Activated naive CD4-positive, alpha-beta T cell treated with anti-CD3 and anti-CD28 coated beads, Interleukin-2, amount 10 ng/mL, durations not matched to agents 7 days and 5 days (primary cell): ENCODE measurements around the gene MACROD1.
A peak's percentile ranks its signal among the peaks of the same experiment; 100 is the strongest.

Source experiments
- CTCF ChIA-PET: fragments of 350-600 bp; sonication (Branson Sonifier 250); formaldehyde crosslinking; loops from one replicate; lab custom pipeline; 2021; ENCODE audit warnings: antibody characterized with exemption; lab: Charles Lee
- DNase-seq: peaks from one replicate; pipeline ENCODE4 v3.0.0-alpha.2; 2020
- H3K27ac Mint-ChIP-seq: one replicate; pipeline ENCODE4 v1.8.0; 2021; ENCODE audit warnings: mild to moderate bottlenecking, moderate library complexity, mixed read lengths
- H3K27me3 Mint-ChIP-seq: one replicate; pipeline ENCODE4 v1.8.0; 2021; ENCODE audit warnings: mild to moderate bottlenecking, mixed read lengths
- H3K36me3 Mint-ChIP-seq: one replicate; pipeline ENCODE4 v1.8.0; 2021; ENCODE audit warnings: mixed read lengths
- H3K4me1 Mint-ChIP-seq: one replicate; pipeline ENCODE4 v1.8.0; 2021; ENCODE audit warnings: mixed read lengths
- H3K4me3 Mint-ChIP-seq: one replicate; pipeline ENCODE4 v1.8.0; 2021; ENCODE audit warnings: mild to moderate bottlenecking, moderate library complexity, mixed read lengths
- H3K9me3 Mint-ChIP-seq: one replicate; pipeline ENCODE4 v1.8.0; 2021; ENCODE audit warnings: mixed read lengths

Gene MACROD1

GRCh38 chr11:64086258-64087123, 79.4 kb downstream of the MACROD1 start:
- Mint-ChIP-seq H3K27me3 (peaks cover 5% of the 10 kb centered on the region), H3K9me3 (no peaks in the 10 kb centered on the region)

GRCh38 chr11:64085906-64086257, 80.0 kb downstream of the MACROD1 start:
- Mint-ChIP-seq H3K36me3 (no peaks in the 10 kb centered on the region), H3K4me1 (peaks cover 2% of the 10 kb centered on the region), H3K27me3 (peaks cover 5% of the 10 kb centered on the region), H3K9me3 (no peaks in the 10 kb centered on the region), H3K27ac (no peak overlapping the region), H3K4me3 (no peak overlapping the region)
- no peak for DNase-seq
- CTCF ChIA-PET = no interaction called here

More at GRCh38 chr11:64086258-64087123, 79.4 kb downstream of the MACROD1 start:
- Mint-ChIP-seq H3K36me3 (no peaks in the 10 kb centered on the region), H3K4me1 (peaks cover 2% of the 10 kb centered on the region), H3K4me3 (no peak overlapping the region), H3K27ac (no peak overlapping the region)
- DNase-seq = no peak
- CTCF ChIA-PET = no interaction called here

- peaks cover 5% of the 10 kb centered on the region for H3K27me3 Mint-ChIP-seq
- peaks cover 2% of the 10 kb centered on the region for H3K4me1 Mint-ChIP-seq
- DNase-seq = no peak
- H3K9me3 Mint-ChIP-seq = no peaks in the 10 kb centered on the region
- no peak overlapping the region for H3K27ac Mint-ChIP-seq
- CTCF ChIA-PET = no interaction called here
- no peak overlapping the region for H3K4me3 Mint-ChIP-seq
- no peaks in the 10 kb centered on the region for H3K36me3 Mint-ChIP-seq
These were observed 80.8 kb downstream of the MACROD1 start for GRCh38 chr11:64084951-64085710.

GRCh38 chr11:64084146-64084950, 81.6 kb downstream of the MACROD1 start:
- no peak for DNase-seq
- peaks cover 3% of the 10 kb centered on the region for H3K27me3 Mint-ChIP-seq
- H3K4me3 Mint-ChIP-seq = no peak overlapping the region
- no peaks in the 10 kb centered on the region for H3K36me3 Mint-ChIP-seq
- CTCF ChIA-PET = no interaction called here
- no peaks in the 10 kb centered on the region for H3K9me3 Mint-ChIP-seq
- H3K4me1 Mint-ChIP-seq = no peaks in the 10 kb centered on the region
- H3K27ac Mint-ChIP-seq = no peak overlapping the region

- Mint-ChIP-seq H3K4me1 (no peaks in the 10 kb centered on the region), H3K4me3 (no peak overlapping the region), H3K27me3 (peaks cover 8% of the 10 kb centered on the region), H3K36me3 (no peaks in the 10 kb centered on the region), H3K27ac (no peak overlapping the region), H3K9me3 (no peaks in the 10 kb centered on the region)
- CTCF ChIA-PET = no interaction called here
- no peak for DNase-seq
These were observed 82.4 kb downstream of the MACROD1 start for GRCh38 chr11:64083398-64084080.

- Mint-ChIP-seq H3K36me3 (no peaks in the 10 kb centered on the region), H3K27ac (no peak overlapping the region), H3K4me1 (no peaks in the 10 kb centered on the region), H3K9me3 (no peaks in the 10 kb centered on the region), H3K4me3 (no peak overlapping the region), H3K27me3 (peaks cover 8% of the 10 kb centered on the region)
- CTCF ChIA-PET = no interaction called here
- DNase-seq = no peak
These were observed 84.0 kb downstream of the MACROD1 start for GRCh38 chr11:64081745-64082442.

- no peaks in the 10 kb centered on the region for H3K4me1 Mint-ChIP-seq
These were observed 85.5 kb downstream of the MACROD1 start for GRCh38 chr11:64080390-64080789.

GRCh38 chr11:64078905-64079304, 87.0 kb downstream of the MACROD1 start:
- H3K4me1 Mint-ChIP-seq = peaks cover 8% of the 10 kb centered on the region
- H3K27me3 Mint-ChIP-seq = peaks cover 8% of the 10 kb centered on the region
- no peak overlapping the region for H3K4me3 Mint-ChIP-seq
- H3K36me3 Mint-ChIP-seq = no peaks in the 10 kb centered on the region
- H3K9me3 Mint-ChIP-seq = no peaks in the 10 kb centered on the region
- CTCF ChIA-PET = no interaction called here
- DNase-seq = no peak
- H3K27ac Mint-ChIP-seq = no peak overlapping the region

More at GRCh38 chr11:64080390-64080789, 85.5 kb downstream of the MACROD1 start:
- no peak overlapping the region for H3K27ac Mint-ChIP-seq
- DNase-seq = no peak
- CTCF ChIA-PET = no interaction called here
- no peak overlapping the region for H3K4me3 Mint-ChIP-seq
- H3K36me3 Mint-ChIP-seq = no peaks in the 10 kb centered on the region
- peaks cover 8% of the 10 kb centered on the region for H3K27me3 Mint-ChIP-seq
- no peaks in the 10 kb centered on the region for H3K9me3 Mint-ChIP-seq

GRCh38 chr11:64078284-64078683, 87.6 kb downstream of the MACROD1 start:
- H3K4me1 Mint-ChIP-seq = peaks cover 10% of the 10 kb centered on the region
- no peak overlapping the region for H3K27ac Mint-ChIP-seq
- CTCF ChIA-PET = no interaction called here
- H3K9me3 Mint-ChIP-seq = no peaks in the 10 kb centered on the region
- DNase-seq = no peak
- H3K27me3 Mint-ChIP-seq = peaks cover 8% of the 10 kb centered on the region
- no peak overlapping the region for H3K4me3 Mint-ChIP-seq
- no peaks in the 10 kb centered on the region for H3K36me3 Mint-ChIP-seq

GRCh38 chr11:64077607-64078006, 88.3 kb downstream of the MACROD1 start:
- H3K27me3 Mint-ChIP-seq = peaks cover 8% of the 10 kb centered on the region
- no peaks in the 10 kb centered on the region for H3K36me3 Mint-ChIP-seq
- H3K4me1 Mint-ChIP-seq = peaks cover 10% of the 10 kb centered on the region
- no peak overlapping the region for H3K27ac Mint-ChIP-seq
- CTCF ChIA-PET = no interaction called here
- H3K4me3 Mint-ChIP-seq = no peak overlapping the region
- no peaks in the 10 kb centered on the region for H3K9me3 Mint-ChIP-seq
- DNase-seq = no peak

- Mint-ChIP-seq H3K36me3 (no peaks in the 10 kb centered on the region), H3K27ac (no peak overlapping the region), H3K27me3 (peaks cover 8% of the 10 kb centered on the region), H3K4me1 (peaks cover 10% of the 10 kb centered on the region), H3K9me3 (no peaks in the 10 kb centered on the region), H3K4me3 (no peak overlapping the region)
- CTCF ChIA-PET = no interaction called here
- DNase-seq = no peak
These were observed 89.2 kb downstream of the MACROD1 start for GRCh38 chr11:64076758-64077157.

- peak; percentile 60 for DNase-seq
- CTCF ChIA-PET = no interaction called here
- Mint-ChIP-seq H3K27ac (no peak overlapping the region), H3K9me3 (no peaks in the 10 kb centered on the region), H3K36me3 (no peaks in the 10 kb centered on the region), H3K4me3 (no peak overlapping the region), H3K4me1 (peaks cover 10% of the 10 kb centered on the region), H3K27me3 (peaks cover 5% of the 10 kb centered on the region)
These were observed 91.7 kb downstream of the MACROD1 start for GRCh38 chr11:64074239-64074638.

GRCh38 chr11:64073542-64073941, 92.4 kb downstream of the MACROD1 start:
- H3K4me1 Mint-ChIP-seq = peaks cover 10% of the 10 kb centered on the region
- no peaks in the 10 kb centered on the region for H3K36me3 Mint-ChIP-seq
- no peak overlapping the region for H3K27ac Mint-ChIP-seq
- DNase-seq = no peak
- H3K9me3 Mint-ChIP-seq = no peaks in the 10 kb centered on the region
- CTCF ChIA-PET = no interaction called here
- H3K4me3 Mint-ChIP-seq = no peak overlapping the region
- H3K27me3 Mint-ChIP-seq = peaks cover under 1% of the 10 kb centered on the region
